Caco-2 (cell line): Measurements from ENCODE around the gene KCNQ5. TPM values are rescaled to one million over a fixed set of nuclear protein-coding genes. Genes with fewer than 3 reads are reported as not detected.

Source experiments
- BruUV-seq: library from RNA; stranded (reverse); fragments of 400-500 nt; replicated peaks from 2 replicates; lab custom pipeline; 2021; lab: Mats Ljungman, UMichigan
- CTCF ChIA-PET: fragments of 300-600 bp; sonication (Branson Sonifier 250); formaldehyde crosslinking; loops from one replicate; lab custom pipeline; 2022; ENCODE audit warnings: antibody characterized with exemption; lab: Charles Lee
- POLR2A ChIA-PET: fragments of 300-600 bp; sonication (Branson Sonifier 250); formaldehyde crosslinking; loops from one replicate; lab custom pipeline; 2022; ENCODE audit warnings: antibody characterized with exemption; lab: Charles Lee
- DNase-seq, 2 experiments: peaks; one replicate each; pipeline versions ENCODE4 v3.0.0 to v3.0.0-alpha.2; 2020 to 2022
- H3K27me3 ChIP-seq: replicated peaks from 2 replicates; pipeline ENCODE4 v1.6.0; 2011; ENCODE audit warnings: low read length; ENCODE audit not compliant: control insufficient read depth, insufficient read depth
- H3K36me3 ChIP-seq: 2 replicates; pipeline ENCODE4 v1.5.1; 2011; ENCODE audit warnings: low read length; ENCODE audit not compliant: control insufficient read depth, insufficient read depth
- H3K4me1 ChIP-seq: fragments of 250-450 bp; sonication (Bioruptor Pico); 2 replicates; pipeline ENCODE4 v1.5.1; 2020; ENCODE audit warnings: mild to moderate bottlenecking
- H3K4me3 ChIP-seq: 2 replicates; pipeline ENCODE4 v1.5.1; 2011; ENCODE audit warnings: low read depth, mild to moderate bottlenecking, control low read depth, low read length
- H3K9me3 ChIP-seq: fragments of 250-450 bp; sonication (Bioruptor Pico); 2 replicates; pipeline ENCODE4 v1.5.1; 2020; ENCODE audit warnings: mild to moderate bottlenecking, moderate library complexity
- H3K27ac Mint-ChIP-seq: one replicate; pipeline ENCODE4 v1.8.0; 2022; ENCODE audit warnings: mixed read lengths; ENCODE audit not compliant: unreplicated experiment
- H3K27me3 Mint-ChIP-seq: one replicate; pipeline ENCODE4 v1.8.0; 2022; ENCODE audit warnings: mixed read lengths; ENCODE audit not compliant: insufficient read depth, unreplicated experiment
- H3K36me3 Mint-ChIP-seq: one replicate; pipeline ENCODE4 v1.8.0; 2022; ENCODE audit warnings: mild to moderate bottlenecking, mixed read lengths; ENCODE audit not compliant: insufficient read depth, unreplicated experiment
- H3K4me1 Mint-ChIP-seq: one replicate; pipeline ENCODE4 v1.8.0; 2022; ENCODE audit warnings: low read depth, mixed read lengths; ENCODE audit not compliant: unreplicated experiment
- H3K4me3 Mint-ChIP-seq: one replicate; pipeline ENCODE4 v1.8.0; 2022; ENCODE audit warnings: mild to moderate bottlenecking, moderate library complexity, mixed read lengths; ENCODE audit not compliant: unreplicated experiment
- H3K9me3 Mint-ChIP-seq: one replicate; pipeline ENCODE4 v1.8.0; 2022; ENCODE audit warnings: mixed read lengths; ENCODE audit not compliant: unreplicated experiment
- CTCF ChIP-seq, 2 experiments: fragments of 200-600 bp in 1 of 2; IDR thresholded peaks; 1 replicate in 1 of 2; 2 replicates in 1 of 2; pipeline versions ENCODE4 v1.5.1 to v1.8.0; 2011 to 2022; ENCODE audit warnings: antibody characterized with exemption in 1 of 2, control low read depth in 1 of 2, inconsistent platforms in 1 of 2, low read depth in 1 of 2, low read length in 1 of 2, mild to moderate bottlenecking in 1 of 2, moderate library complexity in 1 of 2; ENCODE audit not compliant: insufficient read depth in 1 of 2, severe bottlenecking in 1 of 2, unreplicated experiment in 1 of 2
- intact Hi-C: fragments of 100-400 bp; cut with micrococcal nuclease; formaldehyde crosslinking; loops from one replicate; pipeline ENCODE4 v1.10.0; 2022; ENCODE audit not compliant: unreplicated experiment
- total RNA-seq: library from RNA; stranded (reverse); gene quantifications from 2 replicates; pipeline ENCODE4 v1.2.3, GENCODE V29; 2022

Gene KCNQ5
- total RNA-seq, 1 experiment from 2014 or later: 0.20 TPM

- no peaks in the 10 kb centered on the region for H3K27me3 ChIP-seq
- intact Hi-C loops: no loop called here
- Mint-ChIP-seq H3K27ac (no peak overlapping the region), H3K4me3 (no peak overlapping the region), H3K36me3 (no peaks in the 10 kb centered on the region), H3K27me3 (no peaks in the 10 kb centered on the region), H3K4me1 (no peaks in the 10 kb centered on the region), H3K9me3 (no peaks in the 10 kb centered on the region)
- no peak for DNase-seq
- H3K36me3 ChIP-seq: no peaks in the 10 kb centered on the region
- POLR2A ChIA-PET: no interaction called here
- H3K4me3 ChIP-seq: no peak overlapping the region
- H3K9me3 ChIP-seq: no peaks in the 10 kb centered on the region
- BruUV-seq: no TSS peak
- no peaks in the 10 kb centered on the region for H3K4me1 ChIP-seq
- CTCF ChIA-PET: no interaction called here
- TF ChIP-seq CTCF (IDR thresholded peaks at IDR 0.05; ENCODE audit: insufficient read depth in 1 of 2, low read depth in 1 of 2, low read length in 1 of 2, severe bottlenecking in 1 of 2, unreplicated experiment in 1 of 2): no peak
Measured at GRCh38 chr6:72826037-72826436, 204.2 kb downstream of the KCNQ5 start.

- H3K27ac Mint-ChIP-seq: no peak overlapping the region
- DNase-seq: no peak
- TF ChIP-seq CTCF (IDR thresholded peaks at IDR 0.05; ENCODE audit: insufficient read depth in 1 of 2, low read depth in 1 of 2, low read length in 1 of 2, severe bottlenecking in 1 of 2, unreplicated experiment in 1 of 2): no peak
- H3K4me3 ChIP-seq: no peak overlapping the region
- no peaks in the 10 kb centered on the region for H3K4me1 Mint-ChIP-seq
- no TSS peak for BruUV-seq
- H3K36me3 Mint-ChIP-seq: no peaks in the 10 kb centered on the region
- H3K9me3 ChIP-seq: no peaks in the 10 kb centered on the region
- intact Hi-C loops: no loop called here
- no peaks in the 10 kb centered on the region for H3K27me3 ChIP-seq
- no peak overlapping the region for H3K4me3 Mint-ChIP-seq
- ChIA-PET POLR2A (no interaction called here), CTCF (no interaction called here)
- H3K27me3 Mint-ChIP-seq: no peaks in the 10 kb centered on the region
- no peaks in the 10 kb centered on the region for H3K9me3 Mint-ChIP-seq
- H3K36me3 ChIP-seq: no peaks in the 10 kb centered on the region
- no peaks in the 10 kb centered on the region for H3K4me1 ChIP-seq
Measured at GRCh38 chr6:72826744-72827438, 205.0 kb downstream of the KCNQ5 start.

- H3K4me1 ChIP-seq: no peaks in the 10 kb centered on the region
- Mint-ChIP-seq H3K27me3 (no peaks in the 10 kb centered on the region), H3K36me3 (no peaks in the 10 kb centered on the region), H3K4me3 (no peak overlapping the region), H3K9me3 (no peaks in the 10 kb centered on the region), H3K27ac (no peak overlapping the region), H3K4me1 (no peaks in the 10 kb centered on the region)
- no peak for DNase-seq
- no peak for TF ChIP-seq CTCF (IDR thresholded peaks at IDR 0.05; ENCODE audit: insufficient read depth in 1 of 2, low read depth in 1 of 2, low read length in 1 of 2, severe bottlenecking in 1 of 2, unreplicated experiment in 1 of 2)
- intact Hi-C loops: no loop called here
- H3K4me3 ChIP-seq: no peak overlapping the region
- POLR2A ChIA-PET: no interaction called here
- no peaks in the 10 kb centered on the region for H3K27me3 ChIP-seq
- BruUV-seq: no TSS peak
- CTCF ChIA-PET: no interaction called here
- H3K36me3 ChIP-seq: no peaks in the 10 kb centered on the region
- no peaks in the 10 kb centered on the region for H3K9me3 ChIP-seq
Measured at GRCh38 chr6:72828904-72829303, 207.0 kb downstream of the KCNQ5 start.
